Mesenteric fat pad (tissue), 1 donor: ENCODE data around the gene C14orf93. TPM values are rescaled to one million over a fixed set of nuclear protein-coding genes. Genes with fewer than 3 reads are reported as not detected.
"Not testable (repeated sequence)": the region's sequence is repeated elsewhere in the genome, so short reads cannot be mapped to it uniquely, and the experiment has no call there.

ENCODE experiments used
- DNase-seq: peaks from one replicate; pipeline ENCODE4 v3.0.0-alpha.2; 2020; ENCODE audit warnings: low spot score
- total RNA-seq: library from RNA; stranded (reverse); fragmentation: NEBNext Ultra II Directional; extraction: Animal tissue kit (Norgen Biotek cat#: 25700); gene quantifications from one replicate; pipeline ENCODE4 v1.2.1, GENCODE V29; 2021
- donor health status: DM: yes; HTN: yes; CAD: no.

Gene C14orf93
- total RNA-seq, 1 donor from 2014 or later = 4.9 TPM

DNA sequence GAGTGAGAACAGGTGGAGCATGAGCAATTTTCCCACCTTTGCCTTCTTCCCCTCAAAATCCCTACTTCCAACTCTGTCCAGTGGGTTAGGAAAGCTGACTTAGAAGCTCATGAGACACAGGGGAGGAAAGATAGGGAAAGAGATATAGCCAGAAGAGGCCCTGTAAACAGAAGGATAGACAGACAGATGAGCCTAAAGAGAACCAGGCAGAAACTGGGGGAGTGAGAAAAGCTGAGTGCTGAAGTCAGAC lies 32.6 kb downstream of the C14orf93 start:
- no peak for DNase-seq

GRCh38 chr14:22976620-22977433 lies 33.1 kb downstream of the C14orf93 start:
- DNase-seq = no peak

DNA sequence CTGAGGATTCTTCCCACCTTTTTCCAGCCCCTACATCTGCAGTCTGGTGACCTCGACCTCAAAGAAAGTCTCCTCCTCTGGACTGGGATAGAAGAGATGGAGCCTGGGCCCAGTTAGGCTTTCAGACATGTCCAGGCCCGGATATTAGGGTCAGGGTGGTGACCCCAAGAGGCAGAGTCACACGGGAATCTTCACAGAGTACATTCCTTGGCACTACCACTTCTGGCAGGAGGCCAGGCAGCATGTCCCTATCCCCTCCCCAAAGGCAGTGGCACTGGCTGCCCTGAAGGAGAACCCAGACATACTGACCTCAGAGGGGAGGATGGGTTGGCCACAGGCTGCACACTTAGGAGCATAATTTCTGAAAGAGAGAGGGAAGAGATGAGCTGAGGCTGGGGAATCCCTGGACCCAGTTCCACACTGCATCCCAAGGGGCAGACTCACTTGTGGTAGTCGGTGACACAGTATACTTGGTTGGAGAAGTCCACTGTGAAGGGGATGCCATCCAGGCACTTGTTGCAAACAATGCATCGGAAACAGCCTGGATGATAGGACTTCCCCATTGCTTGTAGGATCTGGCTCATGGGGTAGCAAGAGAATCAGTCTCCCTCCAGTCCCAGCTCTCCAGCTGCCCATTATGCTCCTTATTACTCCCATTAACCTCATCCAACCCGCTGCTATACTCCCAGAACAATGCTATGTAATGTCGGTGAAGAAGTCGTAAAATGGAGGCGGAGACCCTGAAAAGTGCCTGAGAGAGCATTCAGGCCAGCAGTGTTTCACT lies 35.2 kb downstream of the C14orf93 start:
- DNase-seq = no peak

- DNase-seq = no peak
Observed at GRCh38 chr14:22973217-22974032, 36.5 kb downstream of the C14orf93 start.

DNA sequence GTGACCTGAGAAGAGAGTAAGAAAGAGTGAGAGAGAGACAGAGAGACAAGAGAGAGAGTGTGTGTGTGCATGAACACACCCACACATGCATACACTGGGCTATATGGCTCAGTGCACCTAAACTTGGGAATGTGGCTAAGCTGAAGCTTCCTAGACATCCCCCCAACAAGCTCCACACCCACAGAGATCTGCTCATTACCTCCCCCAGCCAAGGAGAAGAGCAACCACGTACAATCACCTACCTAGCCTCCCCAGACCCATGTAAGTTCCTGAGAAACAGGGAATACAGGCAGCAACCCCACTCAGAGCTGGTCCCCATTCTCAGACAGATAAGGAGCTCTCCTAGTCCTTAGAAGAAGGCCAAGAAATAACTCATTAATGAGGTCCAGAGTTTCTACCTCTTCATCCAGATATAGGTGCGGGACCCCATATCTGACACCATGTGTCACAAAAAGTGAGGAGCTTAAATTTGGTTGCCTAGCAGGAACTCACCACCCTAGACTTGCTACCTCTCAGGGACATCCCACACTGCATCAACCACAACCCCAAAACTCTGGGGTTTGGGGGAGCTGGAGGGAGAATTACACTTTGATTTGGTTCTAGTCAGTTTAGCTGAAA lies 37.5 kb downstream of the C14orf93 start:
- no peak for DNase-seq

- DNase-seq = no peak
Observed at GRCh38 chr14:22971152-22971551, 38.8 kb downstream of the C14orf93 start.

GRCh38 chr14:22966783-22967269 lies 43.1 kb downstream of the C14orf93 start:
- DNase-seq = no peak

DNA sequence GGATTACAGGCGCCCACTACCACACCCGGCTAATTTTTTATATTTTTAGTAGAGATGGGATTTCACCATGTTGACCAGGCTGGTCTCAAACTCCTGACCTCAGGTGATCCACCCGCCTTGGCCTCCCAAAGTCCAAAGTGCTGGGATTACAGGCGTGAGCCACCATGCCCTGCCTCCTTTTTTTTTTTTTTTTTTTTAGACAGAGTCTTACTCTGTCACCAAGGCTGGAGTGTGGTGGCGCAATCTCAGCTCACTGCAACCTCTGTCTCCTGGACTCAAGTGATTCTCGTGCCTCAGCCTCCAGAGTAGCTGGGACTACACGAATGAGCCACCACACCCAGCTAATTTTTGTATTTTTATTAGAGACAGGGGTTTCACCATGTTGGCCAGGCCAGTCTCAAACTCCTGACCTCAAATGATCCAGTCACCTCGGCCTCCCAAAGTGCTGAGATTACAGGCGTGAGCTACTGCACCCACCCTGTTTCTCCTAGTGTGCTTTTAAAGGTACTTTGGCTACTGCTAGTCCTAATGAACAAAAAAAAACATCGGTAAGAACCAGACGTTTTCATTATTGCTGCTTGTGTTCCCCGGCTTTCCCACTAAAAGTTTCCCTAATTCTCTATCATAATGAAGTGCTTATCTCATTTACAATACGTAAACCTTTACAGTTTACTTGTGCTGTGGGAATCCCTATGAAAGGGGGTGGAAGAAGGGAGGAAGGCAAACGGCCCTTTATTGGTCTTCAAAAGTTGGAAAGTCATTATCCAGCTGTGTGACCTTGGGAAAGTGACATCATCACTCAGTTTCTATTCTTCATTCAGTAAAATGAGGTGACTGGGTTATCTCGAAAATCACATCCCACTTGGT lies 43.8 kb downstream of the C14orf93 start:
- DNase-seq = not testable (repeated sequence)

GRCh38 chr14:22962061-22962676 lies 47.8 kb downstream of the C14orf93 start:
- no peak for DNase-seq

GRCh38 chr14:22955702-22956569 lies 54.0 kb downstream of the C14orf93 start:
- DNase-seq = no peak

- no peak for DNase-seq
Observed at GRCh38 chr14:22952418-22952817, 57.5 kb downstream of the C14orf93 start.

GRCh38 chr14:22951795-22952194 lies 58.1 kb downstream of the C14orf93 start:
- DNase-seq = not testable (repeated sequence)

DNA sequence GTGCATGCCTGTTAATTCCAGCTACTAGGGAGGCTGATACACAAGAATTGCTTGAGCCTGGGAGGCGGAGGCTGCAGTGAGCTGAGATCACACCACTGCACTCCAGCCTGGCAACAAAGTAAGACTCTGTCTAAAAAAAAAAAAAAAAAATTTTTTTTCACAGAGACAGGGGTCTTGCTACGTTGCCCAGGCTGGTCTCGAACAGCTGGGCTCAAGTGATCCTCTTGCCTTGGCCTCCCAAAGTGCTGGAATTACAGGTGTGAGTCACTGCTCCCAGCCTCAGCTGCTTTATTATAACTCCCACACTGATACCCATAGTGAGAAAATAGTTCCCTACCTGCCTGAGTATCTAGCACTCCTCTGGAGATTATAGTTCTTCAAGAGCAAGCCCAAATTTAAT lies 64.3 kb downstream of the C14orf93 start:
- DNase-seq = no peak

GRCh38 chr14:22939684-22940083 lies 70.3 kb downstream of the C14orf93 start:
- DNase-seq = no peak

Other genes with a start within 250 kb of the C14orf93 start
- gene OXA1L, start 243.5 kb downstream of the C14orf93 start, total RNA-seq = 77.7 TPM
- 25.5 TPM for gene SLC7A7, start 194.7 kb downstream of the C14orf93 start, total RNA-seq
- gene MRPL52, start 180.3 kb downstream of the C14orf93 start, total RNA-seq = 54.0 TPM
- gene MMP14, start 173.6 kb downstream of the C14orf93 start, total RNA-seq = 273 TPM
- gene LRP10, start 138.4 kb downstream of the C14orf93 start, total RNA-seq = 113 TPM
- 0.39 TPM for gene REM2, start 126.9 kb downstream of the C14orf93 start, total RNA-seq
- 53.8 TPM for gene RBM23, start 91.0 kb downstream of the C14orf93 start, total RNA-seq
- gene PRMT5, start 80.8 kb downstream of the C14orf93 start, total RNA-seq = 54.8 TPM
- gene HAUS4, start 53.1 kb downstream of the C14orf93 start, total RNA-seq = 20.8 TPM
- 6.0 TPM for gene AJUBA, start 27.6 kb downstream of the C14orf93 start, total RNA-seq
- 113 TPM for gene PSMB5, start 24.8 kb upstream of the C14orf93 start, total RNA-seq
- not detected for gene PSMB11, start 32.1 kb upstream of the C14orf93 start, total RNA-seq
- gene CDH24, start 47.4 kb upstream of the C14orf93 start, total RNA-seq = 2.4 TPM
- gene ACIN1, start 85.0 kb upstream of the C14orf93 start, total RNA-seq = 137 TPM
- 50.5 TPM for gene C14orf119, start 85.4 kb upstream of the C14orf93 start, total RNA-seq
- gene CIROP, start 94.8 kb upstream of the C14orf93 start, total RNA-seq = not detected
- not detected for gene CEBPE, start 109.1 kb upstream of the C14orf93 start, total RNA-seq
- gene SLC7A8, start 173.5 kb upstream of the C14orf93 start, total RNA-seq = 33.4 TPM
- not detected for gene RNF212B, start 227.8 kb upstream of the C14orf93 start, total RNA-seq